Activated T-cell treated with anti-CD3 and anti-CD28 coated beads, Interleukin-2, amount 50 U/mL, for 48 hours (primary cell): ENCODE measurements around the gene PADI4.
"Not testable (repeated sequence)": the region's sequence is repeated elsewhere in the genome, so short reads cannot be mapped to it uniquely, and the experiment has no call there.

Experiments used
- DNase-seq, 2 experiments: peaks; one replicate each; pipeline ENCODE4 v3.0.0-alpha.2; 2020

PADI4 gene

DNA sequence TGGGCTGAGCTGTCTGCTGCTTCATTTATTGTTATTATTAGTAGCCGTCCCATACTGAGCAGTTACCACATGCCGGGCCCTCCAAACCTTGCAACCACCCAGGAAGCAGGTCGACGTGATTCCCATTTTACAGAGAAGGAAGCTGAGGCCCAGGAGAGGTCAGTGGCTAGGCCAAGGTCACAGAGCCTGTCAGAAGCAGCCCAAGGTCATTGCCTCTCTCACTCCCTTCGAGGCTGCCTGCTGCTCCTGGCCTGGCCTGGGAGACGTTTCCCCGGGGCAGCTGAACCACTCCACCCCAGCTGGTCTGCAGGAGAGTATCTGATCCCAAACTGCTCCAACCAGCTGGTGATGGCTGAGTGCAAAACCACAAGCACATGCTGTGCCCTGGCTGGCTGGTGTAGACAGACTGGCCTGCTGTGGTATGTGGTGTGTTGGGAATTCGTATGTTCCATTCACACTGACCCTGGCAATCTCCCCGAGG is 6.5 kb downstream of the PADI4 start:
- DNase-seq = no peak

DNA sequence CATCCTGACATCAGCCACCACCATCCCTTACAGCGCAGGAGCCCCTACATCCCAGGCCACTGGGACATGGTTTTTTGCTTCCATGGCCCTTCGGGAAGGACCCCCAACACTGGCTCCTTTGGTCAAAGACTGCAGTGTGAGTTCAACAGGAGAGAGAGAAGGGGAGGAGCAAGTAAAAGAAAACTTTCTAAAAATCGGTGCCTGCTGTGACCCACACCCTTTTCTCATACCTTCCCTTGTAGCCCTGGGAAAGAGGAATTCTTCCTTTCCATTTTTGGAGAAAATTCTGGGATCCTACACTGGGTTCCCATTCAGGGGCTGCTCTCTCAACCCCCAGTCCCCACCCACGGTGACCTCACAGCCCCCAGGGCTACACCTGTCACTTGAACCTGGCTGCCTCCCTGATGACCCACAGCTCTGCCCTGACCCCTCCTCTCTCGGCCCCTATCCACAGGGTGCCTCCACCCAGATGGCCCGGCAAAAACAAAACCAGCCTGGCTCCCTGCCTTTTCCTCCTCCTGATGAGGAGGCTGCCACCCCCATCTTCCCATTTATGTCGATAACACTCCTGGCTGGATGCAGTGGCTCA is 7.6 kb downstream of the PADI4 start:
- DNase-seq = no peak

DNA sequence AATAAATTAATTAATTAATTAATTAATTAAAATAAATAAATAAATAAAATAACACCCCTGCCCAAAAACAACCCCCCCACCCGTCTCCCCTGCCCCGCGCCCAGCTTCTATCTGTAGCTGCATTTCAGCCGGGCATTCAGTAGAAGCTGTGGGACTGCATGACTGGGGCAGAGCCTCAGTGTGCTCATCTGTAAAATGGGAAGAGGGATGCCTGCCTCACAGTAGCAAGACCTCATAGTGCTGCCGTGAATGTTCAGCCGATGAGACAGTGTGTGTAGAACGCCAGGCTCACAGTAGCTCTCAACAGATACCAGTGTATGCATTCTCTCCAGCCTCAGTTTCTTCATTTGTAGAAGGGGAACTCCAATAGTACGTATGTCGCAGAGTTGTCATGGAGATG is 8.7 kb downstream of the PADI4 start:
- no peak for DNase-seq

DNA sequence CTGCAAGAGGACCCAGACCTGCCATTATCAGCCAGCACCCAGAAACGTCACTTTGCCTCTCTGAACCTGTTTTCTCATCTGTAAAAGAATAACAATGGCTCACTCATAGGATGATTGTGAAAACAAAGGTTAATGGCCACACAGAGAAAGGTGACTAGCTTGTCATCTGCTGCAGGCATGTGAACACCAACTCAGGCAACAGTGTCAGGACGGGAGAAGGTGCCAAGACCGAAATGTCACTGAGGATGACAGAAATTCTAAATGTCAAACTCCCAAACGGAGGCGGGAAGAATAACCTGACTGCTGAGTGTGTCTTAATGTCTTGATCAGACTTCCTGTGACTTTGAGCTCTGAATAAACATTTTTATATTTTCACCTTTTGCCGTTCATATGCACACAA is 10.3 kb downstream of the PADI4 start:
- no peak for DNase-seq

DNA sequence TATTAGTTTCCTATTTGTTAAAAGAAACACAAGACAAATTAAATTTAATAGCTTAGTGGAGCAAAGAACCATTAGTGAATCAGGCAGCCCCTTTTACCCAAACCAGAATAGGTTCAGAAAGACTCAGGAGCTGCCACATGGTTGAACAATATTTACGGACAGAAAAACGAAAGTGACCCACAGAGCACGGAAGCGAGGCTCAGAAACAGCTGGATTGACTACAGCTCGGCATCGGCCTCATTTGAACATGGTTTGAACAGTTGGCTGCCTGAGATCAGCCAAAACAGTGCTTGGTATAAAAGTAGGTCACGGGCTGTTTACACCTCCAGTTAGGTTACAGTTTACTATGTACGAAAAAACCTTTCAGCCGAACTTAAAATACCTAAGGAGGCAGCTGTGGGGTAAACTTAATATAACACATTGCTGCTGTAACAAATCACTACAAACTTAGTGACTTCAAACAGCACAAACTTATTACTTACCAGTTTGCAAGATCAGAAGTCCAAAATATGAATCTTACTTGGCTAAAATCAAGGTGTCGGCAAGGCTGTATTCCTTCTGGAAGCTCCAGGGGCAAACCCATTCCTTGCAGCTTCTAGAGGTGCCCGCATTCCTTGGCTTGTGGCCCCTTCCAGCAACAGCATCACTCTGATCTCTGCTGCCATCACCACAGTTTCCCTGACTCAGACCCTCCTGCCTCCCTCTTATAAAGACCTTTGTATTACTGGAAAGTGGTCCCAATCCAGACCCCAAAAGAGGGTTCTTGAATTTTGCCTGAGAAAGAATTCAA is 11.8 kb downstream of the PADI4 start:
- DNase-seq = no peak

DNA sequence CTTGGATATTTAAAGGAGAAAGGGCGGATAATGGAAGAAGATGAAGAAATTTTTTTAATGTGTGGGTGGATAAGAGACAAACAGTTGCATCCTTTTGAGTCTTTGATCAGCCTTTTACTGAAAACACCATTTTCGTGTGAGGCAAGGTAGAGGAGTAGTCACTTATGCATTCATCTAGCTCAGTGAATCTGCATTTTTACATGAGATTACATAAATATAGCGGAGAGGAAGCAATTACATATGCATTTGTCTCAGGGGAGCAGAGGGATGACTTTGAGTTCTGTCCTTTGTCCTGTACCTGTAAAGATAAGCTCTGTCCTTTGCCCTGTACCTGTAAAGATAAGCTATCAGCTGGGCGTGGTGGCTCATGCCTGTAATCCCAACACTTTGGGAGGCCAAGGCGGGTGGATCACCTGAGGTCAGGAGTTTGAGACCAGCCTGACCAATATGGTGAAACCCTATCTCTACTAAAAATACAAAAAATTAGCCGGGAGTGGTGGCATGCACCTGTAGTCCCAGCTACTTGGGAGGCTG is 13.9 kb downstream of the PADI4 start:
- DNase-seq = not testable (repeated sequence)

DNA sequence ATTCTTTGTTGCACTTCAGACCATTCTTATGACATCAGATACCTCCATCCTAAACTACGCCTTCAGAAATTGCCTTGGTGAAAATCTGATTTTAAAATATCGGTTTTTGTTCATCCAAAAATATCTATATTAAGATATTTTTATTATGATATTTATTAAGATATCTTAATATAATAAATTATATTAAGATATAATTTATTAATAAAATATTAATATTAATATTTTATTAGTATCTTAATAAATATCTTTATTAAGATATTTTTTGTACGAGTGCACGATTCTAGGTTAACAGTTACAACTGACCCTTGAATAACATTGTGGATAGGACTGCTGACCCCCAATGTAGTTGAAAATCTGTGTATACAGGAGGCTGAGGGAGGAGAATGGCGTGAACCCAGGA is 20.9 kb downstream of the PADI4 start:
- no peak for DNase-seq

DNA sequence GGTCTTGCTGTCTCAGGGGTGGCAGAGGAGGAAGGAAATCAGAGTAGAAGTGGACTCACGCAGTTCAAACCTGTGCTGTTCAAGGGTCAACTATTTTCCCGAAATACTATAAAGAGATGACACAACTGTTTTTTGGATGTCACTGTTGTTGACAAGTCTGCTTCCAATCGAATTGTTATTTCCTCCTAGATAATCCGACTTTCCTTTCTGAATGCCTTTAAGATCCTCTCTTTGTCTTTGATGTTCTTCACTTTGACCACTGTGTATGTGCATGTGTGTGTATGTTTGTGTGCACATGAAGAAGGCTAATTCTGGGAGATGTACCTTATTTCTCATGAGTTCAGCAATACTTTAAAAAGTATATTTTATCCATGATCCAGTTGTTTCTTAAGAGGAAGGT is 21.6 kb downstream of the PADI4 start:
- no peak for DNase-seq

DNA sequence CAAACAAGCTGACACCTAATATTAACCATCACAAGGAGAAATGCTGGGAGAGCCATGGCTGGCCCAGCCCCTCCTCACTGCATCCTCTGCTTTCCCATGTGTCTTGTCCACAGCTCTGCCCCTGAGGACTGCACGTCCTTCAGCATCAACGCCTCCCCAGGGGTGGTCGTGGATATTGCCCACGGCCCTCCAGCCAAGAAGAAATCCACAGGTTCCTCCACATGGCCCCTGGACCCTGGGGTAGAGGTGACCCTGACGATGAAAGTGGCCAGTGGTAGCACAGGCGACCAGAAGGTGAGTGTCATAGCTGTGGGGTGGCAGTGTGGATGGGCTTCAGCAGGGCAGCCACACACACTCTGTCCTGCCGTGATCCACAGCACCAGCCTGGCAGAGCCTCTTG is 22.9 kb downstream of the PADI4 start:
- DNase-seq = no peak

DNA sequence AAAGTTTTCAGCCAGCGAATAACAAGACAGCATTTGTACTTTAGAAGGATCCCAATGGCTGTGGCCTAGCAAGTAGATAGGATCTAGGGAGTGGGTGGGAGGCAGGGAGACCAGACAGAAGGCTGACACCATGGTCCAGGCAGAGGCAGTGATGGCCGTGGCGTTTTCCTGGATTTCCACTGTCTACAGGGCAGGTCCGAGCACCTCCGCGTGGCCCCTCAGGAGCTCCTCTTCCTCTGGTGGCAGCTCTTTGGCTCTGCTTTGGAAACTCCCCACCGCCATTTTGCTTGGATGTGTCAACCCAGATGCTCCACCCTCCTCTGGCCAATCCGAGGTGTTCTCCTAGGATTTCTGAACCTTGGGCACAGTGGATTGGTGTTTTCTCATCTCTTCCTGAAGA is 25.1 kb downstream of the PADI4 start:
- no peak for DNase-seq

DNA sequence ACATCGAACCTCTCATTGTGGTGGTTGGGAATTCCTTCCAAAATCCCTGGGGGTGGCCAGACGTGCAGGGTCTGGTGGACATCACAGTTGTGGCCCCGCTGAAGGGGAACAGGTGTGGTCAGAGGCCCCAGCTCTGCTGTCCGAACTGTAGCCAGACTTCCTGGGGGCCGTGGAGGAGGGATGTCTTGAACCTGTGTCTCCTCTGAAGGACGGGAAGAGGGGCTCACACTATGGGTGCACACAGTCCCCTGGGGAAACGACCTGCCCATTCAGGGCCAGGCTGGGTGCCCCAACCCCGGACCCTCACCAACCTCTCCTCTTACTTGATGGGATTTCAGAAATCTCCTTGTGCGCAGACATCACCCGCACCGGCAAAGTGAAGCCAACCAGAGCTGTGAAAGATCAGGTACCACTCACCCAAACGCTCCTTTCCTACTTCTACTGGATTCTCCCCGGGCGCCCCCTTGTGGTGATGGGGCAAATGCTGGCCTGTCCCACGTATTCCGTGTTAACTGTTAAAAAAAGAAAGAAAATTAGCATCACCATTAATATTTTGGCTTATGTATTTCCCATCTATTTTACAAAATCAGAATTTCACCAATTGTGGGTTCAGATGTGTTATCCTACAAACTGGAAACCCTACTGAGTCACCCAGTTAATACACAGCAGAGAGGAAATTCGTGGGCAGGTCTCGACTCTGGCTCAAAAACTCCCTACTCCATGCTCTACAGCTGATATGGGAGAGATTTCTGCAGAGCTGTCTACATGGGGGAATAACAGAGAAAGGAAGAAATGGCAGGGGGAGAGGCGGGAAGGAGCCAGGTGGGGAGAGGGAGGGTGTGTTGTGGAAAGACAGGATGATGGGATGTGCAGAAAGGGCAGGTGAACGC is 28.1 kb downstream of the PADI4 start:
- peak; percentile 81 to 85 for DNase-seq

DNA sequence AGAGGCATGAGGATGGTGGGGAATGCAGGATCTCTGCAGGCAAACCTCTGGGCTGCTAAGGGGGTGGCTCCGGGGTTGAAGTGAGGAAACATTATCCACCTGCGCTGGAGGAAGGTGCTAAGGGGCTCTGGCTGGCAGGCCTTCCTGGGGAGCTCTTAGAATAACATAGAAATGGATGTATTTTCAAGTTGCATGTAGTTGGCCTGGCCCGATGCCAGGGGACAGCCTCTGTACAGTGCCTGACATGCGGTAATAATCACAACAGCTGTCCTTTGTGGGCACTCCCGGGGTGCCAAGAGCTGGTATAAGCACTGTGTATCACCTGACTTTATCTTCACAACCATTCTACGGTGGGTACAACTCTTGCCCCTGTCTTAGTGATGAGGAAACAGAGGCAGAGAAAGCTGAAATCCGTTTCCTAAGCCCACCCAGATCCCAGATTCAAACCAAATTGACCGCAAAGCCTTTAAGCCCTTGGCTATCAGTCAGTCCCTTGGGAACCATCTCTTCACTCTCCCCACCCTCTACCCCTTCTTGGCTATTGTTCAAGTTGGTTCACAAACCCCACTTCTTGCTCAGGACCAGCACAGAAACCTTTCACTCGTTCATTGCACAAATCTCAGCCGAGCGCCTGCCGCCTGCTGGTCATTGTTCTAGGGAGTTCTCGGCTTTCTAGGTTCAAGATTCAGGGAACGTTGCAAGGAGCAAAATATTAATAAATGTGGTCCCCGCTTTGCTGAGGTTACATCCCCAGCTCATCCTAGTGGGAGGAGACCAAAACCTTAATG is 30.9 kb downstream of the PADI4 start:
- DNase-seq = no peak

DNA sequence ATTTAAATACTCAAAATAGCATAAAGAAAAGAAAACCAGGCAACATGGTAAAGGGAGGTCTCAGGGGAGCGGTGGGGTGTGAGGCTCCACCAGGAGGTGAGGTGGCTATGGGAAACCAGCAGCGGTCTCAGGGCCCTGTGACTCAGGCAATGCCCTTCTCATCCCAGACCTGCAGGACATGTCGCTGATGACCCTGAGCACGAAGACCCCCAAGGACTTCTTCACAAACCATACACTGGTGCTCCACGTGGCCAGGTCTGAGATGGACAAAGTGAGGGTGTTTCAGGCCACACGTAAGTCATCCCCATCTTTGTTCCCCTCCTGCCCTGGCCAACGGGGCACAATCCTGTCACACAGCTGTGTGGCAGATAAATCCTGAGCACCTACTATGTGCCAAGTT is 31.5 kb downstream of the PADI4 start:
- DNase-seq = no peak

DNA sequence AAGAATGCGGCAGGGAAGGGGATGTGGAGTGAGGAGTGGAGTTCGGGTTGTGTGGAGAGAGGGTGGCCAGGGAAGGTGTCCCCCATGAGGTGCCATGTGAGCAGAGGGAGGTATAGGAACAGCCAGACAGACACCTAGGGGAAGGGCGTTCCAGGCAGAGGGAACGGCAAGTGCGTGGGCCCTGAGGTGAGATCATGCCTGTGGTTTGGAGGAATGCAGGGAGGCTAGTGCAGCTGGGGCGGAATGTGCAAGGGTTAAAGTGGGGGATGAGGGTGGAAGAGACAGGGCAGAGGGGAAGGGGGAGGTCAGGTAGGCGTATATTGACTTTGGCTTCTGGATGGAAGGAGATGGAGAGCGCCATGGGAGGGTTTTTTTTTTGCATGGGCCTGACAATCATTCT is 32.4 kb downstream of the PADI4 start:
- no peak for DNase-seq

DNA sequence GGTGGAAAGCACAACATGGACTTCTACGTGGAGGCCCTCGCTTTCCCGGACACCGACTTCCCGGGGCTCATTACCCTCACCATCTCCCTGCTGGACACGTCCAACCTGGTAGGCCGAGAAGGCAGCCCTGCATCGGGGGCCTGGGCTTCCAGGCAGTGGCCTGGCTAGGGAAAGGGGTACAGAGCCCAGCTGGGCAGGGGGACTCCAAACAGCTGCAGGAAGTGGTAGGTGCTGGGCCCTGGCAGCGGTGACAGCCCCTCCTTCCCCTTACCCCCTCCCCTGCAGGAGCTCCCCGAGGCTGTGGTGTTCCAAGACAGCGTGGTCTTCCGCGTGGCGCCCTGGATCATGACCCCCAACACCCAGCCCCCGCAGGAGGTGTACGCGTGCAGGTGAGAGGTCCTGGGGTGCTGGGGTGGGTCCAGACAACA is 34.0 kb downstream of the PADI4 start:
- DNase-seq = no peak

DNA sequence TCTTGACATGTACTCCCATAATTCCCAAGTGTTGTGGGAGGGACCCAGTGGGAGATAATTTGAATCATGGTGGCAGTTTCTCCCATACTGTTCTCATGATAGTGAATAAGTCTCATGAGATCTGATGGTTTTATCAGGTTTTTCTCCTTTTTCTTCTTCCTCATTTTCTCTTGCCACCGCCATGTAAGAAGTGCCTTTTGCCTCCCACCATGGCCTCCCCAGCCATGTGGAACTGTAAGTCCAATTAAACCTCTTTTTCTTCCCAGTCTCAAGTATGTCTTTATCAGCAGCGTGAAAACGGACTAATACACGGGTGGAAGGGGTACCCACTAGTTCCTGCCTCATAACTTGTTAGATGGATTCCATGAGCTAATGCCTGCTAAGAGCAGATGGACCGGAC is 37.5 kb downstream of the PADI4 start:
- DNase-seq = not testable (repeated sequence)

DNA sequence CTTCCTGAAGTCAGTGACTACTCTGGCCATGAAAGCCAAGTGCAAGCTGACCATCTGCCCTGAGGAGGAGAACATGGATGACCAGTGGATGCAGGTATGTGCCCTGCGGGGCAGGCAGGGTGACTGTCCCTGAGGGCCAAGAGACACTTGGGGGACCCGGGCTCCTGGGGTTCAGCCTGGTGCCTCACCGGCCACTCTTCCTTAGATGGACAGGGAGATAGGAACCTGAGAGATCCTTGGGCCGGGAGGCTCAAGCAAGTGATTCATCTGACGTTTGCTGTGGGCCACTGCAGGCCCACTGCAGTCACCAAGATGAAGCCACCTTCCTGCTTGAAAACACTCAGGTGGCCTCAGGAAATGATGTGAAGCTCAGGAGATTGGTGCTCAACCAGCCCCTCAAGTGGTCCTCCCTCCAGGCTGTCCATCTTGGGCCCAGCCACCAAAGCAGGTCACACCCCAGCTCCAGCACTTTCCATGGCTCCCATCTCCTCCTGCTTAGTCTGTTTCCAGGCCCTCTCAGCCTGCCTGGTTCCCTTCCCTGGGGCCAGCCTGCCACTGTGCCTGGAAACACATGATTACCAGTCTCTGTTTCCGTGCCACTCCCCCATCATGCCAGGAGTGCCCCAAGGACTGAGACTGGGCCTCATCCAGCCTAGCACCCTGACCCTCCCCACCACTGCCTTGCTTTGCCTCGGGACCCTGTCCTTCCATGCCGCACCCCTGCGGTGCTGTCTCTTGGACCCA is 38.2 kb downstream of the PADI4 start:
- no peak for DNase-seq

DNA sequence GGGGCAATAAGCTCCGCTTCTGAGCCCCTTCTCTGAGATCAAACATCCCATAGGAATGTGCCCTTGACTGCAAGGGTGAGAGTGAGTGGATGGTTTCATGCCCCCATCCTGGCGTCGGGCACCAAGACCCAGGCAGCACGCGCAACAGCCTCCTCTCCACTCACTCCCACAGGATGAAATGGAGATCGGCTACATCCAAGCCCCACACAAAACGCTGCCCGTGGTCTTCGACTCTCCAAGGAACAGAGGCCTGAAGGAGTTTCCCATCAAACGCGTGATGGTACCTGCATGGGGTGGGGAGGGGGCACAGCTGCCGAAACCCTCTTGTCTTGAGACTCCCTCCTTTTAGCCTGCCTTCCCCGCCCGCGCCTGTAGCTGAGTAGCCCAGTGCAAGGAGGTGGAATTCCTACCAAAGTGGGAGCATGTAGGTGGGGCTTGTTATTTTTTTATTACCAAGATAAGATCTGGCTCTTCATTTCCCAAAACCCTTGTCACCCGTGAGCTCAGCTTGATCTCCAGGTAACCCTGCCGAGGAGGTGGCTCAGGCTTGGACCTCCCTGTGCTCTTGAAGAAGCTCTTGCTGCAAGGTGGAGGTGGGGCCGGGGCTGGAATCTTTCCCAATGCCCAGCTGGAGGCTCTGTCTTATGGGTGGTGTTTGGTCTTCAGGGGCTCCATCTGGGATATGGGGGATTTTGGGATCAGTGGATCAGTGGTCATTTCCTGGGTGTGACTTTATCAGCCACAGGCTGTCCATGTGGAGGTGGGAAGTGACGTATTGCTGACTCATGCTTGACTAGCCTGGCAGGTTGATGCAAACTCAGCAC is 40.0 kb downstream of the PADI4 start:
- no peak for DNase-seq

DNA sequence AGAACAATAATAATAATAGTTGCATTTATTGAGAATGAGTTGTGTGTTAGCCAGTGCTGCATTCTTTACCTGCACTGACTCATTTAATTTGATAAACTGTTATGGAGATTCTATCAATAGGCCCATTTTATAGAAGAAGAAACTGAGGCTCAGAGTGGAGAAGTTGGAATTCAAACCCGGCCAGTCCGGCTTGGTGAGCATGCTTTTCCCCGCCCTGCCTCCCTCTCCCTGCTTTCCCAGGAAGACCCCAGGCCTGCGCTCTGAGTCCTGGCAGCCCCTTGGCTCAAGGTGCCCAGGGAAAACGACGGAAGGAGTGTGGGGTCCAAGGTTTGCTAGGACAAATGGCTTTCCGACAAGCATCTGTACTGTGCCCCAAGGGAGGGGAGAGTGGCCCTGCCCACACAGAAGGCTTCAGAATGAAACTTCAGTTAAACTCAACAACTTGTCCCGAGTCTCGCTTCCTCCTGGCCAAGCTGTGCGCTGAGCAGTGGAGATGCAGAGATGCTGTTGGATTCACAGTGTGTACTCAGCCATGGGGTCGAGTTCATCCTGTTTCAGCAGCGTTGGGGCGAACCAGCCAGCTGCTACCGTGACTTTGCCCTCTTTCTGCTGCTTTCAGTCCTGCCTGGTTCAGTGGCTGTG is 40.7 kb downstream of the PADI4 start:
- no peak for DNase-seq

DNA sequence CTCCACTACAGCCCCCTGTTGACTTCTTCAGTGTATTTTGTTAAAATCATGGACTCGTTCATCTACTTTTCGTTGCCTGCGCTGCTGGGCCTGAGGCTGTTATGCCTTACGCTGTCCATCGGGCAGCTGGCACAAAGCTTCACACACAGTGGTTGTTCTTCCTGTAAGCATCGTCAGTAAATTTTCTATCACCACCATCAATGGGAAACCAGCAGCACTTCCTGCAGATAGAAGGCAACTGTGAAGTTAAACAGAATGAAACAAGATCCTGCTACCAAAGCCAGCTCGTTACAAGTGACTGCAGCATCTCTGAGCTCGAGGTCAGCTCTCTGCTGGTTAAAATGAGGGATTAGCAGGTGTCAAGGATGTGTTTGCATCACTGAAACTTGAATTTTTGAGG is 42.1 kb downstream of the PADI4 start:
- DNase-seq = no peak
